Keratinocyte (primary cell): Measurements from ENCODE around the gene CISTR. TPM values are rescaled to one million over a fixed set of nuclear protein-coding genes. Genes with fewer than 3 reads are reported as not detected.

Experiments
- DNase-seq: peaks from one replicate; pipeline ENCODE4 v3.0.0-alpha.2; 2011; ENCODE audit warnings: low read depth, missing footprints, low spot score
- FAIRE-seq: peaks from 2 replicates; lab custom pipeline; 2011; peaks lifted over from hg19 to GRCh38; lab: Jason Lieb, UNC
- H2AFZ ChIP-seq: 2 replicates; pipeline ENCODE4 v1.6.0; 2012; ENCODE audit warnings: low read length, control low read depth, inconsistent platforms; ENCODE audit not compliant: control insufficient read depth
- H3K27ac ChIP-seq: 2 replicates; pipeline ENCODE4 v1.5.1; 2011; ENCODE audit warnings: low read length; ENCODE audit not compliant: control insufficient read depth, insufficient read depth
- H3K27me3 ChIP-seq: 3 replicates; pipeline ENCODE4 v1.6.0; 2011; ENCODE audit warnings: low read length; ENCODE audit not compliant: control insufficient read depth, insufficient read depth; ENCODE audit errors: extremely low read depth
- H3K36me3 ChIP-seq, 2 experiments: 2 replicates in 1 of 2; 3 replicates in 1 of 2; pipeline ENCODE4 v1.5.1; 2011; ENCODE audit warnings: low read length in 2 of 2, mild to moderate bottlenecking in 1 of 2; ENCODE audit not compliant: control insufficient read depth in 2 of 2, insufficient read depth in 2 of 2; ENCODE audit errors: extremely low read depth in 1 of 2
- H3K4me1 ChIP-seq: 3 replicates; pipeline ENCODE4 v1.5.1; 2011; ENCODE audit warnings: low read length; ENCODE audit not compliant: control insufficient read depth, insufficient read depth; ENCODE audit errors: extremely low read depth
- H3K4me2 ChIP-seq: 3 replicates; pipeline ENCODE4 v1.6.0; 2011; ENCODE audit warnings: low read depth, low read length; ENCODE audit not compliant: control insufficient read depth, insufficient read depth; ENCODE audit errors: extremely low read depth
- H3K4me3 ChIP-seq, 3 experiments: fragments of 200-600 bp in 1 of 3; sonication (generic) in 1 of 3; 2 replicates in 2 of 3; 3 replicates in 1 of 3; pipeline ENCODE4 v1.5.1; 2011 to 2016; ENCODE audit warnings: low read length in 3 of 3, mild to moderate bottlenecking in 3 of 3, control low read depth in 2 of 3, inconsistent platforms in 1 of 3, low read depth in 1 of 3, mixed read lengths in 1 of 3, mixed run types in 1 of 3, moderate library complexity in 1 of 3; ENCODE audit not compliant: control insufficient read depth in 2 of 3, insufficient read depth in 2 of 3; ENCODE audit errors: extremely low read depth in 1 of 3
- H3K79me2 ChIP-seq: 2 replicates; pipeline ENCODE4 v1.6.0; 2012; ENCODE audit warnings: low read length; ENCODE audit not compliant: control insufficient read depth, insufficient read depth
- H3K9ac ChIP-seq: 3 replicates; pipeline ENCODE4 v1.6.0; 2011; ENCODE audit warnings: low read length; ENCODE audit not compliant: control insufficient read depth, insufficient read depth; ENCODE audit errors: extremely low read depth
- H3K9me1 ChIP-seq: 3 replicates; pipeline ENCODE4 v1.6.0; 2011; ENCODE audit warnings: low read length; ENCODE audit not compliant: control insufficient read depth, insufficient read depth; ENCODE audit errors: extremely low read depth
- H3K9me3 ChIP-seq: 2 replicates; pipeline ENCODE4 v1.5.1; 2012; ENCODE audit warnings: low read depth, low read length; ENCODE audit not compliant: control insufficient read depth
- H4K20me1 ChIP-seq: 3 replicates; pipeline ENCODE4 v1.6.0; 2011; ENCODE audit warnings: low read length; ENCODE audit not compliant: control insufficient read depth, insufficient read depth; ENCODE audit errors: extremely low read depth
- CTCF ChIP-seq, 3 experiments: IDR thresholded peaks in 1 of 3; conservative IDR thresholded peaks in 1 of 3; optimal IDR thresholded peaks in 1 of 3; 2 replicates in 2 of 3; 3 replicates in 1 of 3; pipeline versions ENCODE3 to v1.5.1; 2011; ENCODE audit warnings: low read length in 3 of 3, mild to moderate bottlenecking in 3 of 3, moderate library complexity in 2 of 3, control low read depth in 1 of 3, inconsistent platforms in 1 of 3; ENCODE audit not compliant: insufficient read depth in 2 of 3; ENCODE audit errors: extremely low read depth in 1 of 3
- EZH2 ChIP-seq: IDR thresholded peaks from one replicate; pipeline ENCODE4 v1.6.1; 2012; ENCODE audit warnings: inconsistent platforms, mild to moderate bottlenecking, low read length, moderate library complexity
- dilution Hi-C: fragments of 300-500 bp; cut with MboI; formaldehyde crosslinking; loops from one replicate; pipeline ENCODE4 v1.7.0; 2020; ENCODE audit warnings: low sequenced_read_pairs; ENCODE audit not compliant: extremely low pct_ligation_motif_present
- polyA plus RNA-seq, 5 experiments: library from polyadenylated mRNA; depleted of rRNA in 3 of 5; stranded (reverse) in 3 of 5; stranded (forward) in 1 of 5; unstranded in 1 of 5; fragments of >200 nt; gene quantifications; 1 replicate in 1 of 5; 2 replicates in 3 of 5; 3 replicates in 1 of 5; pipeline versions ENCODE4 v1.2.1 to v1.2.3, GENCODE V29; 2011 to 2012; ENCODE audit warnings: missing spikeins in 2 of 5, low read depth in 1 of 5, low replicate concordance in 1 of 5

CISTR gene
- polyA plus RNA-seq, 1 donor (not counting 4 experiments of a cell fraction or from before 2014, with no cell fraction given) = not detected

- Histone ChIP-seq H3K4me2 (no peak overlapping the region), H3K36me3 (no peaks in the 10 kb centered on the region), H3K27me3 (peaks cover 66% of the 10 kb centered on the region), H3K9ac (no peak overlapping the region), H4K20me1 (no peaks in the 10 kb centered on the region), H2AFZ (no peak overlapping the region), H3K4me3 (no peak overlapping the region), H3K9me1 (no peaks in the 10 kb centered on the region), H3K27ac (no peak overlapping the region), H3K79me2 (no peaks in the 10 kb centered on the region), H3K9me3 (no peaks in the 10 kb centered on the region), H3K4me1 (peaks cover 5% of the 10 kb centered on the region)
- TF ChIP-seq CTCF (optimal IDR thresholded peaks at IDR 0.05 in 1 of 3, IDR thresholded peaks at IDR 0.05 in 1 of 3, conservative IDR thresholded peaks at IDR 0.05 in 1 of 3; ENCODE audit: extremely low read depth in 1 of 3, insufficient read depth in 2 of 3, low read length in 3 of 3) = no peak
- no peak for TF ChIP-seq EZH2
- dilution Hi-C loops = loop anchor here (25.0 kb wide), 1 partner anchor 183 kb away; the partner anchor contains the start of gene HOXC13
- DNase-seq (no peak), FAIRE-seq (no peak)
Measured at GRCh38 chr12:53754188-53754585, 2.4 kb upstream of the CISTR start.

DNA sequence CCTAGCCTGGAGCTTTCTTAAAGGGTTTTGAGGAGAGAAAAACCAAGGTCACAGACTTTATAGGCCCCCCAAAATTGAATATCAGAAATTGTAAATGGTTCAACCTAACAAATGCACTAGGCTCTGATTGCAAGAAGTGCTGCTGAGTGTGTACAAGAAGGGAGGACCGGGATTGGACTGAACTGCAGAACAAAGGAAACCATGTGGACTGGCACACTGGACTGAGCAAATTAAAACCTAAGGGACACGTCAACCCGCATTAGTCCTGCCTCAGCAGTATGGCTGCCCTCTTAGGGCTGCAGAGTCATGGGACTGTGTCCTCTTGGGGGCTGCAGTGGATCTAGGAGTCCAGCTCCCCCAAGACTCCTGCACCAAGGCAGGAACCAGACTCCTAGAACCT is 842 bp upstream of the CISTR start:
- TF ChIP-seq EZH2 (no peak), CTCF (optimal IDR thresholded peaks at IDR 0.05 in 1 of 3, IDR thresholded peaks at IDR 0.05 in 1 of 3, conservative IDR thresholded peaks at IDR 0.05 in 1 of 3; ENCODE audit: extremely low read depth in 1 of 3, insufficient read depth in 2 of 3, low read length in 3 of 3) (no peak)
- dilution Hi-C loops = loop anchor here (25.0 kb wide), 1 partner anchor 185 kb away; the partner anchor contains the start of gene HOXC13

More for the DNA sequence above, 842 bp upstream of the CISTR start:
- Histone ChIP-seq H3K9ac (no peak overlapping the region), H3K4me1 (peaks cover 5% of the 10 kb centered on the region), H3K36me3 (no peaks in the 10 kb centered on the region), H3K4me2 (no peak overlapping the region), H3K4me3 (no peak overlapping the region), H3K27ac (no peak overlapping the region), H3K27me3 (peaks cover 64% of the 10 kb centered on the region), H2AFZ (no peak overlapping the region), H4K20me1 (no peaks in the 10 kb centered on the region), H3K9me3 (no peaks in the 10 kb centered on the region), H3K79me2 (no peaks in the 10 kb centered on the region), H3K9me1 (no peaks in the 10 kb centered on the region)
- DNase-seq (no peak), FAIRE-seq (no peak)
